ENCODE data around the gene CSNK1G1. TPM values are rescaled to one million over a fixed set of nuclear protein-coding genes. Genes with fewer than 3 reads are reported as not detected.

CSNK1G1 gene
- total RNA-seq, 1 donor from 2014 or later, result 19.9 TPM

DNA sequence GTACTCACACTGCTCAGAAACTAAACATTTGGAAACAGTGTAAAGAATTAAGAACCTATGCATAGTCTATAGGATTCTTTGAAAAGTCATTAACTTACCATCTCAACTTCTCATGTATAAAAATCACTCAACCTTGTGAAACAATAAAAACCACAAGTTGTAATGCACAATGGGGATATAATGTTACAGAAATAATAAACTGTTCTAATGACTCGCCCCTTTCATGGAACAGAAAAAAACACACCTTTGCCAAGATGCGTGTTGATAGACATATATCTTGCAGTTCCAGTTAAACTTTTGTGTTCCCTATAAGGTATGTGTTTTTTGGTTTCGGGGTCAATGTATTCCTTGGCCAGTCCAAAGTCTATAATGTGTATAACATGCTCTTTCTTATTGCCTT lies 142.3 kb downstream of the CSNK1G1 start:
- no peaks in the 10 kb centered on the region for H3K36me3 Mint-ChIP-seq
- H3K27me3 Mint-ChIP-seq, result no peaks in the 10 kb centered on the region
- no peak overlapping the region for H3K4me3 Mint-ChIP-seq
- no peak overlapping the region for H3K27ac Mint-ChIP-seq
- no peak for DNase-seq (ENCODE audit: extremely low spot score, unreplicated experiment)
- no peaks in the 10 kb centered on the region for H3K9me3 Mint-ChIP-seq
- peaks cover 4% of the 10 kb centered on the region for H3K4me1 Mint-ChIP-seq (ENCODE audit: unreplicated experiment)
- TF ChIP-seq CTCF (conservative IDR thresholded peaks at IDR 0.05), result no peak

DNA sequence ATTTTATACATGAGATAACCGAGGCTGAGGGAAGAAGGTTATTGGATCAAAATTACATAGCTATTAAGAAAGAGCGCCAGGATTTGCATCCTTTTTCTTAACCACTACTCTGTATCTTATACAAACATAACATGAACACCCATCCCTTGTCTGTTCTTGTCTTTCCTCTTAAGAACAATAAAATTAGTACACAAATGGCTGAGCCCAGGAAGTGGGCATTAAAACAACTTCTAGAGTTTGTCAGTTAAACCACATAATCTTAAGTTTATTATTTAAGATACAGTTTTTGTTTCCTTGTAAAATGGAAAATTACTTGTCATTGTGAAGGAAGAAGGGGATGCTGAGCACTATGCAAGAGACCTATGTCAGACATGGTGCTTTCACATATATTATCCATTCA lies 144.3 kb downstream of the CSNK1G1 start:
- TF ChIP-seq CTCF (conservative IDR thresholded peaks at IDR 0.05), result no peak
- Mint-ChIP-seq H3K36me3 (no peaks in the 10 kb centered on the region), H3K27me3 (no peaks in the 10 kb centered on the region), H3K4me3 (no peak overlapping the region), H3K4me1 (ENCODE audit: unreplicated experiment) (no peaks in the 10 kb centered on the region), H3K9me3 (no peaks in the 10 kb centered on the region), H3K27ac (no peak overlapping the region)
- DNase-seq (ENCODE audit: extremely low spot score, unreplicated experiment), result no peak

DNA sequence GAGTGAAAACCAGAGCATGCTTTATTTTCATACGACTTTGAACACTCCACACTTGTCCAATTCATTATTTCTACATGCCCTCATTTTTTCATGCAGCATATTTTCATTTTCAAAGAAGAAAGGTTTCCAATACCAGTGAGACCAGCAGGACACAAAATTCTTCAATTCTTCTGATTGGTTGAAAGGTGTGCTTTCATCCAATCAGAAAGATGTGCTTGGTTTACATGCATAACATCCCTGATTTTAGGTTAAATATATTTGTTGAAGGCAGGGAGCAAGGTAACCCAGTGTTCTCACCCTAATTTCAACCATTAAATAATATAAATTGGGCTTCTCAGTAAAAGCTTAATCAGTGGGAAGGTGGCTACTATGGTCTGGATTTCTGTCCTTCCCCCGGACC lies 145.6 kb downstream of the CSNK1G1 start:
- no peaks in the 10 kb centered on the region for H3K9me3 Mint-ChIP-seq
- no peaks in the 10 kb centered on the region for H3K27me3 Mint-ChIP-seq
- no peaks in the 10 kb centered on the region for H3K4me1 Mint-ChIP-seq (ENCODE audit: unreplicated experiment)
- no peaks in the 10 kb centered on the region for H3K36me3 Mint-ChIP-seq
- TF ChIP-seq CTCF (conservative IDR thresholded peaks at IDR 0.05), result no peak
- no peak overlapping the region for H3K4me3 Mint-ChIP-seq
- no peak for DNase-seq (ENCODE audit: extremely low spot score, unreplicated experiment)
- no peak overlapping the region for H3K27ac Mint-ChIP-seq

- Mint-ChIP-seq H3K27ac (peak overlapping the region; percentile 37), H3K36me3 (no peaks in the 10 kb centered on the region), H3K9me3 (no peaks in the 10 kb centered on the region), H3K4me3 (no peak overlapping the region), H3K4me1 (ENCODE audit: unreplicated experiment) (no peaks in the 10 kb centered on the region), H3K27me3 (no peaks in the 10 kb centered on the region)
- TF ChIP-seq CTCF (conservative IDR thresholded peaks at IDR 0.05), result peak; percentile 75
- no peak for DNase-seq (ENCODE audit: extremely low spot score, unreplicated experiment)
These were observed 146.2 kb downstream of the CSNK1G1 start for GRCh38 chr15:64209680-64210334.

- Mint-ChIP-seq H3K4me3 (no peak overlapping the region), H3K9me3 (no peaks in the 10 kb centered on the region), H3K4me1 (ENCODE audit: unreplicated experiment) (no peaks in the 10 kb centered on the region), H3K27me3 (no peaks in the 10 kb centered on the region), H3K27ac (no peak overlapping the region), H3K36me3 (peaks cover 11% of the 10 kb centered on the region)
- no peak for DNase-seq (ENCODE audit: extremely low spot score, unreplicated experiment)
- no peak for TF ChIP-seq CTCF (conservative IDR thresholded peaks at IDR 0.05)
These were observed 150.8 kb downstream of the CSNK1G1 start for GRCh38 chr15:64205202-64205601.

- no peaks in the 10 kb centered on the region for H3K27me3 Mint-ChIP-seq
- no peak for DNase-seq (ENCODE audit: extremely low spot score, unreplicated experiment)
- no peak overlapping the region for H3K4me3 Mint-ChIP-seq
- H3K4me1 Mint-ChIP-seq (ENCODE audit: unreplicated experiment), result peaks cover 8% of the 10 kb centered on the region
- no peak for TF ChIP-seq CTCF (conservative IDR thresholded peaks at IDR 0.05)
- no peaks in the 10 kb centered on the region for H3K9me3 Mint-ChIP-seq
- H3K27ac Mint-ChIP-seq, result no peak overlapping the region
- H3K36me3 Mint-ChIP-seq, result peaks cover 15% of the 10 kb centered on the region
These were observed 158.5 kb downstream of the CSNK1G1 start for GRCh38 chr15:64197425-64197824.

Measured in type B pancreatic cell (in vitro differentiated cells).